Stomach (tissue), 9 donors: ENCODE data around the gene NKX6-2. TPM values are rescaled to one million over a fixed set of nuclear protein-coding genes. Genes with fewer than 3 reads are reported as not detected.

ENCODE experiments used
- DNase-seq, 2 donors: peaks; one replicate each; pipeline versions ENCODE4 v3.0.0 to v3.0.0-alpha.2; 2013 to 2019
- H3K27ac ChIP-seq, 5 donors: fragments of 200-600 bp in 4 of 5; sonication (generic) in 4 of 5; one replicate each; pipeline ENCODE4 v1.5.1; 2013 to 2019; ENCODE audit warnings: mild to moderate bottlenecking in 1 of 5, moderate library complexity in 1 of 5
- H3K27me3 ChIP-seq, 3 donors: fragments of 200-600 bp; sonication (generic); one replicate each; pipeline ENCODE4 v1.5.1; 2017 to 2019; ENCODE audit warnings: mixed run types in 1 of 3
- H3K36me3 ChIP-seq, 4 donors: fragments of 200-600 bp; sonication (generic); 1 replicate in 3 of 4; 2 replicates in 1 of 4; pipeline ENCODE4 v1.5.1; 2016 to 2019
- H3K4me1 ChIP-seq, 4 donors: fragments of 200-600 bp; sonication (generic); one replicate each; pipeline ENCODE4 v1.5.1; 2016 to 2019
- H3K4me3 ChIP-seq, 4 donors: fragments of 200-600 bp; sonication (generic) in 3 of 4; one replicate each; pipeline ENCODE4 v1.5.1; 2016 to 2019; ENCODE audit warnings: mild to moderate bottlenecking in 1 of 4
- H3K9me3 ChIP-seq, 4 donors: fragments of 200-600 bp; sonication (generic); one replicate each; pipeline ENCODE4 v1.5.1; 2016 to 2019
- EP300 ChIP-seq: sonication (generic); formaldehyde crosslinking; IDR thresholded peaks from one replicate; pipeline ENCODE4 v1.6.1; 2017; ENCODE audit warnings: antibody characterized with exemption
- POLR2A ChIP-seq, 4 donors: fragments of 450-650 bp; IDR thresholded peaks; one replicate each; pipeline ENCODE4 v1.6.1; 2016; ENCODE audit warnings: antibody characterized with exemption in 4 of 4, control low read depth in 2 of 4, mild to moderate bottlenecking in 1 of 4, moderate library complexity in 1 of 4
- POLR2AphosphoS5 ChIP-seq, 3 donors: sonication (generic); formaldehyde crosslinking; IDR thresholded peaks; one replicate each; pipeline ENCODE4 v1.6.1; 2016; ENCODE audit warnings: antibody characterized with exemption in 3 of 3
- WGBS, 5 donors: extraction: QIAGEN DNeasy Blood & Tissue Kit in 3 of 5; methylation state at CpG; one replicate each; pipeline versions ENCODE4 v1.1.5 to v1.1.7; 2013 to 2018; 5-methylcytosine and 5-hydroxymethylcytosine counted together
- intact Hi-C: fragments of 100-400 bp; cut with DNase I; formaldehyde crosslinking; loops from one replicate; pipeline ENCODE4 v1.15.1; 2023; ENCODE audit warnings: low total_unique reads
- polyA plus RNA-seq, 3 donors: library from polyadenylated mRNA; stranded (reverse); fragments of 200-250 nt; gene quantifications; one replicate each; pipeline ENCODE4 v1.2.3, GENCODE V29; 2013
- total RNA-seq, 5 donors: library from RNA; depleted of rRNA; stranded (reverse); fragments of >200 nt; gene quantifications; one replicate each; pipeline versions ENCODE4 v1.1.0 to v1.2.3, GENCODE V29; 2014 to 2016
- TF ChIP-seq, protein P1 (sequence below), 7 experiments: fragments of 450-650 bp in 4 of 7; fragments of 200-600 bp in 3 of 7; sonication (generic) in 3 of 7; IDR thresholded peaks; one replicate each; pipeline ENCODE4 v1.5.1; 2016 to 2019; ENCODE audit warnings: antibody characterized with exemption in 7 of 7, control low read depth in 2 of 7, mild to moderate bottlenecking in 1 of 7
- donor health status: healthy with polysubstance abuse.
- donor health status: Bipolar disorder and iron deficiency.
- donor health status: healthy.

NKX6-2 gene
- total and polyA plus RNA-seq, 8 donors, result 0.65 to 75.8 (median 10.0) TPM; not detected in 2

DNA sequence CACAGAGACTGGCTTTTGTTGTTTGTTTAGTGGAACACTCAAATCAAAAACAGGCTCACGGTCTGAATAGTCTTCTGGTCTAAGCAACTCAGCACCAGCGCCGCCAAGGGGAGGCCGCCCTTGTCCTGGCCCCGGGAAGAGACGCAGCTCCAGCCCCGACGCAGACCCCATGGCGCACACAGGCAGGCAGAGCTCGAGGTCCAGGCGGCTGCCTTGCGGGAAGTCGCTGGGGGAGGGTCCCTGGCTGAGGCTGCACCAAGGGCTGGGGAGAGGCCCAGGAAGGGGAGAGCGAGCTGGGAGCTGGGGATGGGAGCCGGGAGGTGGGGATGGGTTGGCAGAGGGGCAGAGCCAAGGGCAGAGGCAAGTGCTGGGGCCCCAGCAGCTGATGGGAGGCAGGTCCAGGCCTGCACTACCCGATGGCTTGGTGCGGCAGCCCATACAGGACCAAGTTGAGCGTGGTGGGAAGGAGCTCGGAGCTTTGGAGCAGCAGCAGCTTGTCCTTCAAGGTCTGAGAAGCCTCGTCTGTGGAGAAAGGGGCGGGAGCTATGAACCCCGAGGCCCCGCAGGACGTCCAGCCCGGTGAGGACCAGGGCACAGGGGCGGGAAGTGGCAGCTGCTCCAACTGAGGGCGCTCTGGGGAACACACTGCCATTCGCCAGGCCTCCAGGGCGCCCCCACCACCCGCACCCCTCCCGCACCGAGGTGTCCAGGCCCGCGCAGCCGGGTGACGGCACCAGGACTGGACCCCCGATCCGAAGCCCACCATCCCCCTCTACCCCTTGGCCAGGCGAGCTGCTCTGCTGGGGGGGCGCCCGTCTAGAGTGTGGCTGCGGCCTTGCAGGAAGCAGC lies 22.7 kb upstream of the NKX6-2 start:
- Histone ChIP-seq H3K9me3 (no peaks in the 10 kb centered on the region), H3K27ac (no peak overlapping the region), H3K4me3 (no peak overlapping the region), H3K4me1 (no peaks in the 10 kb centered on the region), H3K36me3 (no peaks in the 10 kb centered on the region), H3K27me3 (peaks cover 0 to 60% (median 0%) of the 10 kb centered on the region in 3 donors)
- intact Hi-C loops, result no loop called here
- 53 to 65% (median 62%) methylated on average over 19 to 42 of the region's 42 CpGs for WGBS, 5 donors
- DNase-seq, result peak in 1 of 2 donors; percentile 64
- no peak for TF ChIP-seq POLR2A (IDR thresholded peaks at IDR 0.05)

DNA sequence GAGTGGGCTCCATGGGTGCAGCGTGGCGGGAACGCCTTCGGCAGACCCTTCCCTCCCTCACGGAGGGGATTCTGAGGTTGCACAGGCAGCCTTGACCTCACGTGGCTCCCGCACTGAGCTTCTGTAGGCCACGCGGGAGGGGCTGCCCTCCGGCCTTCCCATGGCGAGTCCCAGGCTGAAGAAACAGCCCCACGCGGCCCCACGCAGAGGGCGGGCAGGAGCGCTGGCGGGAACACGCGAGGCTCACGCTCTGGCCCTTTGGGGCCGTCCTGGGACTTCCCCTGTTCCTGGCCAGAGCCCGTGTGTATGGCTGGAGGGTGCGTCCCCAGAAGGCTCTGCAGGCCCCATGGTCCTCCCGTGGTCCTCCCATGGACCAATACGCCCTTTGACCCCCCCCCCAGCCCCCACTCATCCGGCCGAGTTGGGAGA lies 21.7 kb upstream of the NKX6-2 start:
- WGBS, 5 donors, result 86 to 93% (median 91%) methylated on average over 10 to 27 of the region's 27 CpGs
- H3K36me3 ChIP-seq, result no peaks in the 10 kb centered on the region
- H3K4me1 ChIP-seq, result no peaks in the 10 kb centered on the region
- DNase-seq, result no peak
- intact Hi-C loops, result no loop called here
- H3K27ac ChIP-seq, result no peak overlapping the region
- no peaks in the 10 kb centered on the region for H3K9me3 ChIP-seq
- TF ChIP-seq, protein P1, sequence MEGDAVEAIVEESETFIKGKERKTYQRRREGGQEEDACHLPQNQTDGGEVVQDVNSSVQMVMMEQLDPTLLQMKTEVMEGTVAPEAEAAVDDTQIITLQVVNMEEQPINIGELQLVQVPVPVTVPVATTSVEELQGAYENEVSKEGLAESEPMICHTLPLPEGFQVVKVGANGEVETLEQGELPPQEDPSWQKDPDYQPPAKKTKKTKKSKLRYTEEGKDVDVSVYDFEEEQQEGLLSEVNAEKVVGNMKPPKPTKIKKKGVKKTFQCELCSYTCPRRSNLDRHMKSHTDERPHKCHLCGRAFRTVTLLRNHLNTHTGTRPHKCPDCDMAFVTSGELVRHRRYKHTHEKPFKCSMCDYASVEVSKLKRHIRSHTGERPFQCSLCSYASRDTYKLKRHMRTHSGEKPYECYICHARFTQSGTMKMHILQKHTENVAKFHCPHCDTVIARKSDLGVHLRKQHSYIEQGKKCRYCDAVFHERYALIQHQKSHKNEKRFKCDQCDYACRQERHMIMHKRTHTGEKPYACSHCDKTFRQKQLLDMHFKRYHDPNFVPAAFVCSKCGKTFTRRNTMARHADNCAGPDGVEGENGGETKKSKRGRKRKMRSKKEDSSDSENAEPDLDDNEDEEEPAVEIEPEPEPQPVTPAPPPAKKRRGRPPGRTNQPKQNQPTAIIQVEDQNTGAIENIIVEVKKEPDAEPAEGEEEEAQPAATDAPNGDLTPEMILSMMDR (IDR thresholded peaks at IDR 0.05), result no peak
- TF ChIP-seq POLR2AphosphoS5 (IDR thresholded peaks at IDR 0.05) (no peak), EP300 (no peak), POLR2A (IDR thresholded peaks at IDR 0.05) (no peak)
- H3K4me3 ChIP-seq, result no peak overlapping the region
- H3K27me3 ChIP-seq, result peaks cover 0 to 52% (median 0%) of the 10 kb centered on the region in 3 donors

DNA sequence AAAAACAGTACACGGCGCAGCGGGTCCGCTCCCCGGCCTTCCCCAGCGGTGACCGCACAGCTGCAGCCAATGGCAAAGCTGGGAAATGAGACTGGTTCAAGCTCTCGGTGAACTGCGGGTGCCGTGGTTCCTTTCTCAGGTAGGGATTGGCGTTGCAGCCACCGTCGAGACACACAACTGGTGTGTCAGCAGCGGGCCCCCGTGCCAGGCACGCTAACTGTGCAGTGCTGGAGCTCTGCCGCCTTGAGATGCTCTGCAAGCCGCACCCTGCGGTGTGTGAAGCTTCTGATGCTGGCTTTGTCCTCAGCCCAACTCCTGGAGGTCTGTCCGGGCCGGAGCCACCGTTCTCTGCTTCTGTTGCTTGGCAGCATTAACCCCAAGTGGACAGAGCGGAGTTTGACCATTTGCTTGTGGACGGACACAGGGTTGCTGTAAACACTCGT lies 20.6 kb upstream of the NKX6-2 start:
- Histone ChIP-seq H3K36me3 (no peaks in the 10 kb centered on the region), H3K4me3 (no peak overlapping the region), H3K9me3 (peaks cover 0 to 6% (median 3%) of the 10 kb centered on the region in 4 donors), H3K27ac (no peak overlapping the region), H3K27me3 (peaks cover 0 to 41% (median 0%) of the 10 kb centered on the region in 3 donors), H3K4me1 (no peaks in the 10 kb centered on the region)
- intact Hi-C loops, result no loop called here
- 77 to 86% (median 81%) methylated on average over 20 to 25 of the region's 25 CpGs for WGBS, 5 donors
- TF ChIP-seq POLR2A (IDR thresholded peaks at IDR 0.05) (no peak), POLR2AphosphoS5 (IDR thresholded peaks at IDR 0.05) (no peak), EP300 (no peak)
- TF ChIP-seq, protein P1 (IDR thresholded peaks at IDR 0.05), result no peak
- DNase-seq, result peak in 1 of 2 donors; percentile 20

DNA sequence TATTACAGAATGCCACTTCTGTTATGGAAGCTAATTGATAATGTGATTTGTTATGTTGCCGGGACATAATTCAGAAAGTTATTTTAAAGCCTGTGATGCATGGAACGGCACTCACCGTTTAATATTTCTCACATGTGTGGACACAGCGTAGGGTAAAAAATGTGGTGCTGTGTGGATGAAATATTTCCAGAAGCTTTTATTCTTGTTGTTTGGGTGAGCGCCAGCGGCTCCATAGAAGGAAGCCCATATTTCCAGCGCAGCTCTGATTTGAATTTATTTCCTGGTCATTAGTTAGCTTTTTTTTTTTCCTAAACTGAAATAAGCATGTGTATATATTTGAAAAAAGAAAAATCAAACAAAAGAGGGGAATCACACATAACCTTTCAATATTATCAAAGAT lies 20.2 kb upstream of the NKX6-2 start:
- TF ChIP-seq, protein P1 (IDR thresholded peaks at IDR 0.05), result no peak
- no peak for TF ChIP-seq EP300
- TF ChIP-seq POLR2A (IDR thresholded peaks at IDR 0.05), result no peak
- no peak for TF ChIP-seq POLR2AphosphoS5 (IDR thresholded peaks at IDR 0.05)
- intact Hi-C loops, result no loop called here
- 48 to 68% (median 67%) methylated on average over 7 of the region's 7 CpGs for WGBS, 5 donors
- no peak overlapping the region for H3K27ac ChIP-seq
- no peaks in the 10 kb centered on the region for H3K36me3 ChIP-seq
- H3K4me1 ChIP-seq, result no peaks in the 10 kb centered on the region
- H3K4me3 ChIP-seq, result no peak overlapping the region
- peak in 1 of 2 donors; percentile 47 for DNase-seq
- H3K9me3 ChIP-seq, result peaks cover 0 to 10% (median 5%) of the 10 kb centered on the region in 4 donors
- peaks cover 0 to 36% (median 0%) of the 10 kb centered on the region in 3 donors for H3K27me3 ChIP-seq
